GM12801 (cell line): ENCODE results near the gene TRPM8.

Source experiments
- TF ChIP-seq, protein P1 (sequence below): IDR thresholded peaks from one replicate; pipeline ENCODE4 v1.5.1; 2011; ENCODE audit warnings: control low read depth; ENCODE audit not compliant: insufficient read length; ENCODE audit errors: extremely low read depth

The TRPM8 gene

DNA sequence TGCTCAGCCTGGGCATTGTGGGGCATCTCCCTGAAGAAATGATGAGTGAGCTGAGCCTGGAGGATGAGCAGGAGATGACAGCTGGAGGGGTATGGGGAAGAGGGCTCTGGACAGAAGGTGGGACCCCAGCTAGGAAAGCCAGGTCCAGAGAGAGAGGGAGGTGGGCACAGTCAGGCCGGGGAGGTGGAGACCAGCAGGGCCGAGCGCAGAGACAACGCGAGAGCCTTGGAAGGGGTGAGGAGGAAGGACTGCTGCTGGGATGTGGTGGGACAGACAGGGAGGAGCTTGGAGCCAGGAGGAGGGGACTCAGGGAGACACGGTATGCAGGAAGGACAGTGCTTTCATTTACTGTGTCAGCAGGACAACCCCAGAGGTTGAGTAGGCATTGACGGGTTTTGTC is 8.2 kb downstream of the TRPM8 start:
- TF ChIP-seq, protein P1, sequence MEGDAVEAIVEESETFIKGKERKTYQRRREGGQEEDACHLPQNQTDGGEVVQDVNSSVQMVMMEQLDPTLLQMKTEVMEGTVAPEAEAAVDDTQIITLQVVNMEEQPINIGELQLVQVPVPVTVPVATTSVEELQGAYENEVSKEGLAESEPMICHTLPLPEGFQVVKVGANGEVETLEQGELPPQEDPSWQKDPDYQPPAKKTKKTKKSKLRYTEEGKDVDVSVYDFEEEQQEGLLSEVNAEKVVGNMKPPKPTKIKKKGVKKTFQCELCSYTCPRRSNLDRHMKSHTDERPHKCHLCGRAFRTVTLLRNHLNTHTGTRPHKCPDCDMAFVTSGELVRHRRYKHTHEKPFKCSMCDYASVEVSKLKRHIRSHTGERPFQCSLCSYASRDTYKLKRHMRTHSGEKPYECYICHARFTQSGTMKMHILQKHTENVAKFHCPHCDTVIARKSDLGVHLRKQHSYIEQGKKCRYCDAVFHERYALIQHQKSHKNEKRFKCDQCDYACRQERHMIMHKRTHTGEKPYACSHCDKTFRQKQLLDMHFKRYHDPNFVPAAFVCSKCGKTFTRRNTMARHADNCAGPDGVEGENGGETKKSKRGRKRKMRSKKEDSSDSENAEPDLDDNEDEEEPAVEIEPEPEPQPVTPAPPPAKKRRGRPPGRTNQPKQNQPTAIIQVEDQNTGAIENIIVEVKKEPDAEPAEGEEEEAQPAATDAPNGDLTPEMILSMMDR, result no peak

DNA sequence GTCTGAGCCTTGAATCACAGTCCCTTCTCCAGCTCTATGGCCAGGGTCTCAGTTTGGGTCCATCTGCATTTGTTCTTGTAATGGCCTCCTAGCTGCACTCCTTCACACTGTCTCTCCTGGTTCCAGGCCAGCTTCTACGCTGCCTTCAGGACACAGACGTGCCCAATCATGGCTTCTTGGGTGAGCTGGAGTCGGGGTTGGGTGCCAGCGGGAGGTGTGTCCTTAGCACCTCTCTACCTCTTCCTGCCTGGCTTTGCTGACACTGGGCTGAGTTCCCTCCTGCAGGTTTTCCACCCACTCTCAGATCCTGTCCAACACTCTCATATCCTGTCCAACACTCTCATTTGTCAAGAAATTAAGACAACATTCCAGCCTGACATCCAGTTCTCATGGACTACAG is 9.6 kb downstream of the TRPM8 start:
- TF ChIP-seq, protein P1, result no peak

DNA sequence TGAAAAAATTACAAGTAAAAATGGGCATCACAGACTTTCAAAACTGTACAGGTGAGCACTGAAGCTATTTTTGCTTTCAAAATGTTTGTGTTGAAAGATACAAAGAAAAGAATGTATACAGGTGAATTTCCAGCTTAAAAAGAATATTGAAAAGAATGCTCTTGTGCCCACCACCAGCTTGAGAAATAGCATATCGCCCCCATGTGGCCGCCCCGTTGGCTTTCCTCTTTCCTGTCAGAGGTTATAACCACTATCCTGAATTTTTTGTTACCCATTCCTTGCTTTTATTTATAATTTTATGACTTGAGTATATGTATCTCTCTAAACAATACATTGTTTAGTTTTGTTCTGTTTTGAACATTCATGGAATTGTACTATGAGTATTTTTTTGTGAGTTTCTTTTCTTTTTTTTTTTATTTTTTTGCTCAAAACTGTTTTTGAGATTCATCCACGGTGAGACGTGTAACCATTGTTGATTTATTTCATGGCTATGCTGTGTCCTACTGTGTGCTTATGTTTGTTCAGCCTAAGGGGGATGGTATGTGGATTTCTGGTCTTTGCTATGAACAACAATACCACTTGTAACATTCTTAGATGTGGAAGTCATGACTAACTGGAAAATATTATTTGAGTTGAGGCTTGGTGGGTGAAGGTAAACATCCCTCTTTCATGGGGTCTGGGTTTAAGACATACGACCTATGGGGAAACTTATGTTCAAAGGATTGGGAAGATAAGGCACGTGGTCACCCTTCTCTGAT is 11.6 kb downstream of the TRPM8 start:
- TF ChIP-seq, protein P1, result no peak

DNA sequence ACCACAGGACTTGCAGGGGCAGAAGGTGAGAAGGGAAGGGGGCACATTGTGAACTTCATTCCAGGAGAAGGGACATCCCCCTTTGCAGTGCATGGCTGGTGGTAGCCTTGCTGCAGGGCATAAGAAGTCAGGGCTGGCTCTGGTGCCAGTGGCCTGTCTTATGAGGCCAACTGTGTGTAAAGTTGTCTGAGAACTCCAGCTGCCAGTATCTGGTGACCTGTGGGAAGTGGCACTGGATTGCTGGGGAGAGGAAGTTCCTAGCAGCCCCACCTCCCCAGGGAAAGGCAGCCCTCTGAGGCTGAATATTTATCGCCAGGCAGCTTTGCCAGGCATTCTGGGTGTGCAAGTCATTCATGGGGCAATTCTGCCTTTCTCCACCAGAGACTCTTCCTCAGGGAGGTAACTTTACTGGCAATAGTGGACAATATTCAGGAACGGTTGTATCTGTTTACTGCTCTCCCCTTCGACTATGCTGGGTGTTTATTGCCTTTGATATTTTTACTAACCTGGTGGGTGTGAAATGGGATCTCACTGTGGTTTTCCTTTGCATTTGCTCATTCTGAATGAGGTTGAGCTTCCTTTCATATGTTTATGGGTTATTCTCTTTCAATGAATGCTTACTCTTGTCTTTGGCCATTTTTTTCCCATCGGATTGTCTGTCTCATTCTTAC is 12.3 kb downstream of the TRPM8 start:
- TF ChIP-seq, protein P1, result no peak

DNA sequence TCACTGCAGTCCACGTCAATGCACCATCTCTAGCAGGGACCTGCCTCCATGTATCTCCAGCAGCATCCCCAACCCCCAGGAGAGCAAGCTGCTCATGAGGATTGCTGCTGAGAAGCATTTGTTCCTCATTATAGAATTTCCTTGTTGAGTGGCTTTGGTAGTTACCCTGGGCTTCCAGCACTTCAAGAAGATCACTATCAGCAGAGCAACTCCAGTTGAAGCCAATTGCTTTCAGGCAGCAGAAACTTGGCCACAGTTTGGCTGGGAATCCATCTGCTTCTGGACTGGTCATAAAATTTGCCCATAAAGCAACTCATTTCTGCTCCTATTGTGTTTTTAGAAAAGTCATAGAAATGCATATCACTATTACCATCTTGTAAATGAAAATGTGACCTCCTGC is 17.4 kb downstream of the TRPM8 start:
- TF ChIP-seq, protein P1, result no peak

DNA sequence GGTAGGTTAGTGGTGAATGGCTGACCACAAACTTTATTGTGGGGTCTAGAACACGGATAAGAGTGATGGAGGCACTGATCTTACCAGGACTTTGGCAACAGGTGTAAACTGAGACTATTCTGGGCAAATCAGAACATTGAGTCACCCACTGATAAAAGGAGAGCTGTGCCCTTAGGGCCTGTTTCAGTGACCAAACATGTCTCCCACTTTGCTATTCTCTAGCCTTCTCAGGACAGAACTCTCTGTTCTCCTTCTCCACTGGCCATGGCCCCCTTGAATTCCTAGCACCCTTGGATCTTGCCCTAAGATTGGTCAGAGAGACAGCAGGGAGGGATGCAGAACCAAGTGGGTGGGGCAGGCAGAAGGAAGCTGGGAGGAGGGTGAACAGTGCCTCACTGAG is 18.3 kb downstream of the TRPM8 start:
- TF ChIP-seq, protein P1, result no peak

DNA sequence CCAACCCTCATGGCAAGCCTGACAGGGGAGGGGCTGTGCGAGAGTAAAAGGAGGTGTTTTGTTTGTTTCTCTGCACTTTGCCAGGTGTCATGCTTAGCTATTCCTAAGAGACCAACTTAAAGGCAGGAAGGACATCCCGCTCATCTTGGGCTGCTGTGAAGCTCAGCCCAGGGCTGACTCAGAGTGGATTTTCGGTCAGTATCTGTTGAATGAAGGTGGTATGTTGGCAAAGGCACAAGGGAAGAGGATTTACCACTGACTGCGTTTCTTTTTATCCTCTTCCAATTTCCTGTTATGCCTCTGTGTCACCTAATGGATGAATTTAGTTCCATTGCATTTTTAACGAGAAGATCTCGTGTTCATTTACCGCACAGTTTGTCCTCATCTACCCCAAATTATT is 18.9 kb downstream of the TRPM8 start:
- TF ChIP-seq, protein P1, result no peak
